ENCODE data around the gene GALM. TPM values are rescaled to one million over a fixed set of nuclear protein-coding genes. Genes with fewer than 3 reads are reported as not detected.

The GALM gene
- total and polyA plus RNA-seq, 4 donors = 20.5 to 32.8 (median 26.1) TPM

DNA sequence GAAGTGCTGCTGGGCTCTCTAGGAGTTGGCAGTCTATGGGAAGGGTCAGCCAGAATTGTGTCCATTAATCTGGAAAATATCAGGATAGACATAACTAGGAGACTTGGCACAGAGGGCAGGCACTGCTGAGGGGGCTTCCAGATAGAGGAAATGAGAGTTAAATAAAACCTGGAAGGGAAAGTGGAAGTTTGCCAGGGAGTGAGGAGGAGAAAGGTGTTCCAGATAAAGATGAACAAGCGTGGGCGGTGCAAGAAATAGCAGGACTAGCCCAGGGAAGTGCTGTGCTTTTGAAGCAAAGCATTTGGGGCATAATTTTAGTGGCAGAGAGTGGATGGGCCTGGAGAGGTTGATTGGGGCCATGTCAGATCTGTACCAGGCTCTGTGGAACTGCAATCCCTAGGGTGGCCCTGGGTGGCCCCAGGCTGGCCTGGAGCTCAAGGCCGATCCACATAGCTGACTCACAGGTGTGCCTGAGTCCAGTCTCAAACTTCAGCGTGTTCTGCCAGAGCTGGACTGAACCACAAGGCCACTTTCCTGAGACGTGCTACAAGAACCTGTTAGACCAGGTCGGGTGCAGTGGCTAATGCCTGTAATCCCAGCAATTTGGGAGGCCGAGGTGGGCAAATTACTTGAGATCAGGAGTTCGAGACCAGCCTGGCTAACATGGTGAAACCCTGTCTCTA is 26.9 kb downstream of the GALM start:
- Histone ChIP-seq H3K4me1 (ENCODE audit: control insufficient read depth in 4 of 4, insufficient read depth in 4 of 4, low read length in 3 of 4) (peaks cover 0 to 7% (median 4%) of the 10 kb centered on the region in 4 donors), H3K27me3 (ENCODE audit: control insufficient read depth in 4 of 4, insufficient read depth in 4 of 4, low read length in 3 of 4) (no peaks in the 10 kb centered on the region), H3K36me3 (ENCODE audit: control insufficient read depth in 4 of 4, insufficient read depth in 3 of 4, low read depth in 1 of 4, low read length in 3 of 4) (peaks cover 0 to 8% (median 6%) of the 10 kb centered on the region in 4 donors), H3K27ac (ENCODE audit: low read depth in 1 of 2, low read length in 2 of 2) (no peak overlapping the region), H3K4me3 (ENCODE audit: low read depth in 1 of 3, low read length in 3 of 3) (no peak overlapping the region), H3K9me3 (ENCODE audit: control insufficient read depth in 4 of 4, low read length in 3 of 4) (no peaks in the 10 kb centered on the region), H3K9ac (ENCODE audit: low read depth in 1 of 2, low read length in 2 of 2) (no peak overlapping the region)
- no peak for TF ChIP-seq EGR1 (IDR thresholded peaks at IDR 0.05; ENCODE audit: low read depth in 2 of 2)
- no peak for TF ChIP-seq RXRA (IDR thresholded peaks at IDR 0.05)
- DNase-seq (ENCODE audit: low spot score) = no peak
- 91% methylated on average over 8 of the region's 8 CpGs for WGBS

DNA sequence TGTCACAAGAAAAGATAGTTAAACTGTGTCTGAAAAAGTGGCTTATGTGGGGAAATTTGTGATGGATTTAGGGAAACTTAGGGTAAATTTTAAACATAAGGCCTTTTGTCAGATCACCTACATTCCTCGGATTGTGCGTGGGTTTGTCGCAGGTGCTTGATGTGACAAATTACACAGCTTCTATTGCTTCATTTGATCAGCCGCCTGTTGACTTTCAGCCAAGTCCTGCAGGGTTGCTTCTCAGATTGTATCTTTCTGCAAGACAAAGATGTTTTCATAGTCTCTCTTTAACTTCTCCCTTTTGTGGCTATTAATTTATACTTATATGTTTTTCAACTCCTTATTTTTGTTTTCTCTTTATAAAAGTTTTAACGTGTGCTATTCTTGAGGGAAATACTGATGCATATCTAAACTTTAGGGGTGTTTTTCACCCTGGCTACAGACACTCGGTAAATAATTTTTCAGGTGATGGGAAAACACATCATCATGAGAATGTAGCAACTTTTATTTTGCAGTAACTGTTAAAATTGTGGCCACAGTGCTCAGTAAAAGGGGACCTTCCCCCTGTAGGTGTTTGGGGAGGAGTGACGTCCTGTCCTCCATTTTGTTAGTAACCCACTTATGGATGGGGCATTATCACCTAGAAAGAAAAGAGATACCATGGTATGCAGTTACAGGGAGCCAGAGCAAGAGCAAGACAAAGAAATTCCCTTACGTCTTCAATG is 31.4 kb downstream of the GALM start:
- Histone ChIP-seq H3K27ac (ENCODE audit: low read depth in 1 of 2, low read length in 2 of 2) (no peak overlapping the region), H3K36me3 (ENCODE audit: control insufficient read depth in 4 of 4, insufficient read depth in 3 of 4, low read depth in 1 of 4, low read length in 3 of 4) (peaks cover 0 to 8% (median 1%) of the 10 kb centered on the region in 4 donors), H3K9me3 (ENCODE audit: control insufficient read depth in 4 of 4, low read length in 3 of 4) (no peaks in the 10 kb centered on the region), H3K4me1 (ENCODE audit: control insufficient read depth in 4 of 4, insufficient read depth in 4 of 4, low read length in 3 of 4) (peaks cover 0 to 3% (median 2%) of the 10 kb centered on the region in 4 donors), H3K4me3 (ENCODE audit: low read depth in 1 of 3, low read length in 3 of 3) (no peak overlapping the region), H3K27me3 (ENCODE audit: control insufficient read depth in 4 of 4, insufficient read depth in 4 of 4, low read length in 3 of 4) (no peaks in the 10 kb centered on the region), H3K9ac (ENCODE audit: low read depth in 1 of 2, low read length in 2 of 2) (no peak overlapping the region)
- TF ChIP-seq, protein P1, sequence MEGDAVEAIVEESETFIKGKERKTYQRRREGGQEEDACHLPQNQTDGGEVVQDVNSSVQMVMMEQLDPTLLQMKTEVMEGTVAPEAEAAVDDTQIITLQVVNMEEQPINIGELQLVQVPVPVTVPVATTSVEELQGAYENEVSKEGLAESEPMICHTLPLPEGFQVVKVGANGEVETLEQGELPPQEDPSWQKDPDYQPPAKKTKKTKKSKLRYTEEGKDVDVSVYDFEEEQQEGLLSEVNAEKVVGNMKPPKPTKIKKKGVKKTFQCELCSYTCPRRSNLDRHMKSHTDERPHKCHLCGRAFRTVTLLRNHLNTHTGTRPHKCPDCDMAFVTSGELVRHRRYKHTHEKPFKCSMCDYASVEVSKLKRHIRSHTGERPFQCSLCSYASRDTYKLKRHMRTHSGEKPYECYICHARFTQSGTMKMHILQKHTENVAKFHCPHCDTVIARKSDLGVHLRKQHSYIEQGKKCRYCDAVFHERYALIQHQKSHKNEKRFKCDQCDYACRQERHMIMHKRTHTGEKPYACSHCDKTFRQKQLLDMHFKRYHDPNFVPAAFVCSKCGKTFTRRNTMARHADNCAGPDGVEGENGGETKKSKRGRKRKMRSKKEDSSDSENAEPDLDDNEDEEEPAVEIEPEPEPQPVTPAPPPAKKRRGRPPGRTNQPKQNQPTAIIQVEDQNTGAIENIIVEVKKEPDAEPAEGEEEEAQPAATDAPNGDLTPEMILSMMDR (IDR thresholded peaks at IDR 0.05; ENCODE audit: low read depth, low read length, missing input control) = no peak
- TF ChIP-seq GABPA (IDR thresholded peaks at IDR 0.05 in 1 of 2, conservative IDR thresholded peaks at IDR 0.05 in 1 of 2) = no peak
- TF ChIP-seq, protein P2, sequence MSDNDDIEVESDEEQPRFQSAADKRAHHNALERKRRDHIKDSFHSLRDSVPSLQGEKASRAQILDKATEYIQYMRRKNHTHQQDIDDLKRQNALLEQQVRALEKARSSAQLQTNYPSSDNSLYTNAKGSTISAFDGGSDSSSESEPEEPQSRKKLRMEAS (IDR thresholded peaks at IDR 0.05) = no peak
- TF ChIP-seq, protein P3, sequence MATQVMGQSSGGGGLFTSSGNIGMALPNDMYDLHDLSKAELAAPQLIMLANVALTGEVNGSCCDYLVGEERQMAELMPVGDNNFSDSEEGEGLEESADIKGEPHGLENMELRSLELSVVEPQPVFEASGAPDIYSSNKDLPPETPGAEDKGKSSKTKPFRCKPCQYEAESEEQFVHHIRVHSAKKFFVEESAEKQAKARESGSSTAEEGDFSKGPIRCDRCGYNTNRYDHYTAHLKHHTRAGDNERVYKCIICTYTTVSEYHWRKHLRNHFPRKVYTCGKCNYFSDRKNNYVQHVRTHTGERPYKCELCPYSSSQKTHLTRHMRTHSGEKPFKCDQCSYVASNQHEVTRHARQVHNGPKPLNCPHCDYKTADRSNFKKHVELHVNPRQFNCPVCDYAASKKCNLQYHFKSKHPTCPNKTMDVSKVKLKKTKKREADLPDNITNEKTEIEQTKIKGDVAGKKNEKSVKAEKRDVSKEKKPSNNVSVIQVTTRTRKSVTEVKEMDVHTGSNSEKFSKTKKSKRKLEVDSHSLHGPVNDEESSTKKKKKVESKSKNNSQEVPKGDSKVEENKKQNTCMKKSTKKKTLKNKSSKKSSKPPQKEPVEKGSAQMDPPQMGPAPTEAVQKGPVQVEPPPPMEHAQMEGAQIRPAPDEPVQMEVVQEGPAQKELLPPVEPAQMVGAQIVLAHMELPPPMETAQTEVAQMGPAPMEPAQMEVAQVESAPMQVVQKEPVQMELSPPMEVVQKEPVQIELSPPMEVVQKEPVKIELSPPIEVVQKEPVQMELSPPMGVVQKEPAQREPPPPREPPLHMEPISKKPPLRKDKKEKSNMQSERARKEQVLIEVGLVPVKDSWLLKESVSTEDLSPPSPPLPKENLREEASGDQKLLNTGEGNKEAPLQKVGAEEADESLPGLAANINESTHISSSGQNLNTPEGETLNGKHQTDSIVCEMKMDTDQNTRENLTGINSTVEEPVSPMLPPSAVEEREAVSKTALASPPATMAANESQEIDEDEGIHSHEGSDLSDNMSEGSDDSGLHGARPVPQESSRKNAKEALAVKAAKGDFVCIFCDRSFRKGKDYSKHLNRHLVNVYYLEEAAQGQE (IDR thresholded peaks at IDR 0.05) = no peak
- TF ChIP-seq RAD21 (IDR thresholded peaks at IDR 0.05) = no peak
- no peak for TF ChIP-seq SP1 (IDR thresholded peaks at IDR 0.05)
- no peak for DNase-seq (ENCODE audit: low spot score)
- 64% methylated on average over 8 of the region's 8 CpGs for WGBS

DNA sequence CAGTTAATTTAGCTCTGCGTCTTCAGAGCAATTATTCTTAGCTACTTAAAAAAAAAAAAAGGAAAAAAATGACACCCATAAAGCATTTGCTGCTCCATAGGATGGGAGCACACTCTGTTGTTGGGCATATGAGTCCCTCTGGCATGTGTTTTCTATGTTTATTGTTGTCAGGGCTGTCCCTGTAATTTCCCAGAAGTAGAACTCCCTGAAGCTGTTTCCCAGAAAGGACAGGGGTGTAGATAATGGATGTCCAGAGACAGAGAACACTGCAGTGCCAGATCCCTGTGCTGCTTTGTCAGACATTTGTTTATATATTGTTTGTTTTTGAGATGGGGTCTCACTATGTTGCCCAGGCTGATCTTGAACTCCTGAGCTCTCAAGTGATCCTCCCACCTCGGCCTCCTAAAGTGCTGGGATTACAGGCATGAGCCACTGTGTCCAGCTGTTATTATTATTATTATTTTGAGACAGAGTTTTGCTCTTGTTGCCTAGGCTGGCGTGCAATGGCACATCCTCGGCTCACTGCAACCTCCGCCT is 32.6 kb downstream of the GALM start:
- no peak for DNase-seq (ENCODE audit: low spot score)
- peaks cover 0 to 4% (median 1%) of the 10 kb centered on the region in 4 donors for H3K36me3 ChIP-seq (ENCODE audit: control insufficient read depth in 4 of 4, insufficient read depth in 3 of 4, low read depth in 1 of 4, low read length in 3 of 4)
- H3K27ac ChIP-seq (ENCODE audit: low read depth in 1 of 2, low read length in 2 of 2) = no peak overlapping the region
- WGBS = 95% methylated on average over 5 of the region's 5 CpGs
- no peak overlapping the region for H3K4me3 ChIP-seq (ENCODE audit: low read depth in 1 of 3, low read length in 3 of 3)
- no peak for TF ChIP-seq SP1 (IDR thresholded peaks at IDR 0.05)
- H3K27me3 ChIP-seq (ENCODE audit: control insufficient read depth in 4 of 4, insufficient read depth in 4 of 4, low read length in 3 of 4) = no peaks in the 10 kb centered on the region
- H3K9me3 ChIP-seq (ENCODE audit: control insufficient read depth in 4 of 4, low read length in 3 of 4) = no peaks in the 10 kb centered on the region
- H3K4me1 ChIP-seq (ENCODE audit: control insufficient read depth in 4 of 4, insufficient read depth in 4 of 4, low read length in 3 of 4) = peaks cover 0 to 3% (median 2%) of the 10 kb centered on the region in 4 donors
- no peak overlapping the region for H3K9ac ChIP-seq (ENCODE audit: low read depth in 1 of 2, low read length in 2 of 2)

Data from liver (tissue), 9 donors.